H9 (cell line): ENCODE data around the gene IKBKG. TPM values are rescaled to one million over a fixed set of nuclear protein-coding genes. Genes with fewer than 3 reads are reported as not detected.
"Not testable (repeated sequence)": the region's sequence is repeated elsewhere in the genome, so short reads cannot be mapped to it uniquely, and the experiment has no call there.

ENCODE experiments used
- DNase-seq: peaks from one replicate; pipeline ENCODE4 v3.0.0-alpha.2; 2017
- H2AFZ ChIP-seq: one replicate; pipeline ENCODE4 v1.6.1; 2013; ENCODE audit warnings: mild to moderate bottlenecking, low read length, control low read depth, moderate library complexity
- H2AK5ac ChIP-seq: 2 replicates; pipeline ENCODE4 v1.6.1; 2013; ENCODE audit warnings: low read length, control low read depth, mixed read lengths; ENCODE audit not compliant: insufficient read length
- H2BK120ac ChIP-seq: one replicate; pipeline ENCODE4 v1.6.1; 2013; ENCODE audit warnings: low read depth, mild to moderate bottlenecking, low read length, control low read depth, inconsistent platforms; ENCODE audit not compliant: poor library complexity, severe bottlenecking
- H2BK12ac ChIP-seq: 2 replicates; pipeline ENCODE4 v1.6.1; 2013; ENCODE audit warnings: low read length, control low read depth, mixed read lengths, low read depth; ENCODE audit not compliant: insufficient read length
- H2BK15ac ChIP-seq: 2 replicates; pipeline ENCODE4 v1.6.1; 2013; ENCODE audit warnings: low read depth, low read length, control low read depth
- H2BK20ac ChIP-seq: one replicate; pipeline ENCODE4 v1.6.1; 2013; ENCODE audit warnings: low read depth, mild to moderate bottlenecking, low read length, control low read depth, inconsistent platforms; ENCODE audit not compliant: poor library complexity, severe bottlenecking
- H2BK5ac ChIP-seq: 2 replicates; pipeline ENCODE4 v1.6.1; 2013; ENCODE audit warnings: low read length, control low read depth, mixed read lengths; ENCODE audit not compliant: insufficient read length
- H3K14ac ChIP-seq: 2 replicates; pipeline ENCODE4 v1.6.1; 2013; ENCODE audit warnings: low read length, control low read depth; ENCODE audit not compliant: insufficient read depth
- H3K18ac ChIP-seq: 2 replicates; pipeline ENCODE4 v1.6.1; 2013; ENCODE audit warnings: low read depth, mild to moderate bottlenecking, mixed read lengths, low read length, control low read depth; ENCODE audit not compliant: insufficient read length
- H3K23ac ChIP-seq: 2 replicates; pipeline ENCODE4 v1.6.1; 2013; ENCODE audit warnings: low read length, control low read depth, mixed read lengths, low read depth; ENCODE audit not compliant: insufficient read length
- H3K23me2 ChIP-seq: 2 replicates; pipeline ENCODE4 v1.6.1; 2013; ENCODE audit warnings: low read depth, mild to moderate bottlenecking, mixed read lengths, low read length, control low read depth; ENCODE audit not compliant: insufficient read length, poor library complexity, severe bottlenecking
- H3K27ac ChIP-seq: 2 replicates; pipeline ENCODE4 v1.5.1; 2013; ENCODE audit warnings: low read length, control low read depth, mixed read lengths, low read depth; ENCODE audit not compliant: insufficient read length
- H3K27me3 ChIP-seq: 2 replicates; pipeline ENCODE4 v1.6.1; 2013; ENCODE audit warnings: low read length, control low read depth, inconsistent platforms; ENCODE audit not compliant: insufficient read depth
- H3K4ac ChIP-seq: 2 replicates; pipeline ENCODE4 v1.6.1; 2013; ENCODE audit warnings: low read depth, mild to moderate bottlenecking, control low read depth, inconsistent platforms, low read length, moderate library complexity
- H3K4me1 ChIP-seq: 2 replicates; pipeline ENCODE4 v1.6.1; 2013; ENCODE audit warnings: low read length, control low read depth, inconsistent platforms; ENCODE audit not compliant: insufficient read depth
- H3K4me2 ChIP-seq: 2 replicates; pipeline ENCODE4 v1.6.1; 2013; ENCODE audit warnings: low read length, control low read depth, mixed read lengths; ENCODE audit not compliant: insufficient read length, insufficient read depth
- H3K56ac ChIP-seq: 2 replicates; pipeline ENCODE4 v1.6.1; 2013; ENCODE audit warnings: low read depth, mild to moderate bottlenecking, mixed read lengths, low read length, control low read depth; ENCODE audit not compliant: insufficient read length
- H3K79me1 ChIP-seq: 2 replicates; pipeline ENCODE4 v1.6.1; 2013; ENCODE audit warnings: low read depth, mild to moderate bottlenecking, moderate library complexity, low read length, control low read depth, inconsistent platforms; ENCODE audit not compliant: insufficient read depth, poor library complexity, severe bottlenecking
- H3K79me2 ChIP-seq: 2 replicates; pipeline ENCODE4 v1.6.1; 2013; ENCODE audit warnings: low read length, control low read depth, inconsistent platforms; ENCODE audit not compliant: insufficient read depth
- H3K9ac ChIP-seq: 2 replicates; pipeline ENCODE4 v1.6.1; 2013; ENCODE audit warnings: low read length, control low read depth, mixed read lengths; ENCODE audit not compliant: insufficient read length; ENCODE audit errors: extremely low read depth
- H3K9me3 ChIP-seq: one replicate; pipeline ENCODE4 v1.6.1; 2013; ENCODE audit warnings: low read depth, low read length, inconsistent platforms; ENCODE audit not compliant: control insufficient read depth
- H3T11ph ChIP-seq: one replicate; pipeline ENCODE4 v1.6.1; 2013; ENCODE audit warnings: mild to moderate bottlenecking, low read length, control low read depth, inconsistent platforms
- H4K20me1 ChIP-seq: one replicate; pipeline ENCODE4 v1.6.1; 2013; ENCODE audit not compliant: control insufficient read depth, insufficient read length, insufficient read depth
- H4K5ac ChIP-seq: 2 replicates; pipeline ENCODE4 v1.6.1; 2013; ENCODE audit warnings: low read depth, mild to moderate bottlenecking, mixed read lengths, low read length, control low read depth; ENCODE audit not compliant: insufficient read length
- H4K8ac ChIP-seq: replicated peaks from 2 replicates; pipeline ENCODE4 v1.6.1; 2013; ENCODE audit warnings: low read length, control low read depth, mixed read lengths, low read depth; ENCODE audit not compliant: insufficient read length
- H4K91ac ChIP-seq: 2 replicates; pipeline ENCODE4 v1.6.1; 2013; ENCODE audit warnings: low read depth, mild to moderate bottlenecking, moderate library complexity, mixed read lengths, low read length, control low read depth; ENCODE audit not compliant: insufficient read length
- H3K27ac Mint-ChIP-seq, 3 experiments: 2 replicates in 2 of 3; 3 replicates in 1 of 3; pipeline ENCODE4 v1.8.0; 2020 to 2021; ENCODE audit warnings: mixed read lengths in 3 of 3, mild to moderate bottlenecking in 1 of 3, moderate library complexity in 1 of 3
- H3K27me3 Mint-ChIP-seq: 2 replicates; pipeline ENCODE4 v1.8.0; 2021; ENCODE audit warnings: low read depth, mild to moderate bottlenecking, moderate library complexity, mixed read lengths
- H3K36me3 Mint-ChIP-seq, 3 experiments: 2 replicates in 2 of 3; 3 replicates in 1 of 3; pipeline ENCODE4 v1.8.0; 2020 to 2021; ENCODE audit warnings: low read depth in 3 of 3, mixed read lengths in 3 of 3; ENCODE audit not compliant: insufficient read depth in 1 of 3
- H3K4me1 Mint-ChIP-seq, 2 experiments: 2 replicates each; pipeline ENCODE4 v1.8.0; 2020; ENCODE audit warnings: mixed read lengths in 2 of 2
- H3K4me3 Mint-ChIP-seq, 2 experiments: 2 replicates in 1 of 2; 3 replicates in 1 of 2; pipeline ENCODE4 v1.8.0; 2020 to 2021; ENCODE audit warnings: mild to moderate bottlenecking in 2 of 2, mixed read lengths in 2 of 2, moderate library complexity in 1 of 2
- H3K9me3 Mint-ChIP-seq, 2 experiments: 2 replicates in 1 of 2; 3 replicates in 1 of 2; pipeline ENCODE4 v1.8.0; 2020; ENCODE audit warnings: mild to moderate bottlenecking in 2 of 2, mixed read lengths in 2 of 2, moderate library complexity in 1 of 2
- WGBS: extraction: QIAGEN DNeasy Blood & Tissue Kit; methylation state at CpG from one replicate; pipeline ENCODE4 v1.1.7; 2013; ENCODE audit warnings: missing lambda C conversion rate, low lambda C conversion rate, mixed read lengths; ENCODE audit not compliant: insufficient read length; ENCODE audit errors: extremely low coverage; 5-methylcytosine and 5-hydroxymethylcytosine counted together
- total RNA-seq: library from RNA; stranded (reverse); gene quantifications from 2 replicates; pipeline ENCODE4 v1.2.1, GENCODE V29; 2021

IKBKG gene
- total RNA-seq, 1 experiment from 2014 or later: 17.8 TPM

DNA sequence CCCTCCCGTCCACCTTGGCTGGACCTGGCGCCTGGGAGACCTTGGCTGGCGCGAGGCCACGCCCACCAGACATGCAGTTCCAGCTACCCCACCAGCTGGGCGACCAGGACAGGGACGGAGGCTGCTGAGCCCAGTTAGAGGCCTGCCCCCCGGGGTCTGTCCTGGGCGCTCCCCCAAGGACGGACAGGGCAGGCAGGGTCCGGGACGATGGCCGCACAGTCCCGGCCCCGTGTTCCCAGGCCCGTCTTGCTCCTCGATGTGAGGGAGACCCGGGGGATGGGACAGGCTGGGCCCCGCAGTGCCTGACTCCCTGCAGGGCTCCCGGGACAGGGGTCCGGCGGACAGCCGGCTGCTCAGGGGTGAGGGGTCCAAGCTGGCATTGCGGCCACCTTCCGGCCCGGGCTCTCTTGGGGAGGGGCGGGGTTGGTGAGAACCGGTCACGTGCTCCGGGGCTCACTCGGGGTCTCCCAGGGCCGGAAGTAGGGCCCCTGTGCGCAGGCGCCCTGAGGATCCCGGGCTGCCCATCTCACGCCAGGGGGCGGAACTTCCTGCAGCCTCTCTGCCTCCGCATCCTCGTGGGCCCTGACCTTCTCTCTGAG lies 37.3 kb downstream of the IKBKG start, which contains the start of gene CTAG1A:
TSS of gene CTAG1A (plus strand) at position 549 of the 599 bp plus-strand sequence. CDS start 74 bp downstream, outside the sequence.
- H3T11ph ChIP-seq, H3K27ac ChIP-seq, H3K4me1 ChIP-seq, H3K23me2 ChIP-seq, H2BK20ac ChIP-seq, H4K5ac ChIP-seq, H4K20me1 ChIP-seq, H2BK15ac ChIP-seq, H3K14ac ChIP-seq, H3K79me1 ChIP-seq, H3K27me3 ChIP-seq, H2BK12ac ChIP-seq, H3K9me3 Mint-ChIP-seq, H3K4ac ChIP-seq, H4K8ac ChIP-seq, H2BK120ac ChIP-seq, H4K91ac ChIP-seq, DNase-seq, H2BK5ac ChIP-seq, H3K9ac ChIP-seq, H3K4me1 Mint-ChIP-seq, H3K27ac Mint-ChIP-seq, H3K4me2 ChIP-seq, H3K56ac ChIP-seq, H3K36me3 Mint-ChIP-seq, H3K27me3 Mint-ChIP-seq, H3K9me3 ChIP-seq, H3K79me2 ChIP-seq, H3K4me3 Mint-ChIP-seq, H2AK5ac ChIP-seq, H3K23ac ChIP-seq, H3K18ac ChIP-seq, H2AFZ ChIP-seq: not testable (repeated sequence)
- no CpG with 5 or more reads among the region's 39 CpGs for WGBS

GRCh38 chrX:154590415-154590814 lies 43.0 kb downstream of the IKBKG start:
- H2BK15ac ChIP-seq, H3K36me3 Mint-ChIP-seq, H4K8ac ChIP-seq, H3K56ac ChIP-seq, H3K79me2 ChIP-seq, H3K4ac ChIP-seq, H2AFZ ChIP-seq, H2BK12ac ChIP-seq, H4K91ac ChIP-seq, DNase-seq, H2AK5ac ChIP-seq, H3K27ac ChIP-seq, H3K27me3 Mint-ChIP-seq, H3K4me3 Mint-ChIP-seq, H2BK120ac ChIP-seq, H3K27ac Mint-ChIP-seq, H3K79me1 ChIP-seq, H3K27me3 ChIP-seq, H3K23me2 ChIP-seq, H3K4me1 Mint-ChIP-seq, H2BK5ac ChIP-seq, H3K14ac ChIP-seq, H3K23ac ChIP-seq, H3K9ac ChIP-seq, H2BK20ac ChIP-seq, H4K20me1 ChIP-seq, H3T11ph ChIP-seq, H3K18ac ChIP-seq, H3K4me1 ChIP-seq, H4K5ac ChIP-seq, H3K4me2 ChIP-seq: not testable (repeated sequence)
- H3K9me3 Mint-ChIP-seq: peaks cover 38 to 41% of the 10 kb centered on the region in 2 experiments
- H3K9me3 ChIP-seq: peaks cover 30% of the 10 kb centered on the region
- no CpG with 5 or more reads among the region's 13 CpGs for WGBS
